Measurements from ENCODE around the gene CEP41.
A peak's percentile ranks its signal among the peaks of the same experiment; 100 is the strongest.

CEP41 gene, protein sequence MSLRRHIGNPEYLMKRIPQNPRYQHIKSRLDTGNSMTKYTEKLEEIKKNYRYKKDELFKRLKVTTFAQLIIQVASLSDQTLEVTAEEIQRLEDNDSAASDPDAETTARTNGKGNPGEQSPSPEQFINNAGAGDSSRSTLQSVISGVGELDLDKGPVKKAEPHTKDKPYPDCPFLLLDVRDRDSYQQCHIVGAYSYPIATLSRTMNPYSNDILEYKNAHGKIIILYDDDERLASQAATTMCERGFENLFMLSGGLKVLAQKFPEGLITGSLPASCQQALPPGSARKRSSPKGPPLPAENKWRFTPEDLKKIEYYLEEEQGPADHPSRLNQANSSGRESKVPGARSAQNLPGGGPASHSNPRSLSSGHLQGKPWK

DNA sequence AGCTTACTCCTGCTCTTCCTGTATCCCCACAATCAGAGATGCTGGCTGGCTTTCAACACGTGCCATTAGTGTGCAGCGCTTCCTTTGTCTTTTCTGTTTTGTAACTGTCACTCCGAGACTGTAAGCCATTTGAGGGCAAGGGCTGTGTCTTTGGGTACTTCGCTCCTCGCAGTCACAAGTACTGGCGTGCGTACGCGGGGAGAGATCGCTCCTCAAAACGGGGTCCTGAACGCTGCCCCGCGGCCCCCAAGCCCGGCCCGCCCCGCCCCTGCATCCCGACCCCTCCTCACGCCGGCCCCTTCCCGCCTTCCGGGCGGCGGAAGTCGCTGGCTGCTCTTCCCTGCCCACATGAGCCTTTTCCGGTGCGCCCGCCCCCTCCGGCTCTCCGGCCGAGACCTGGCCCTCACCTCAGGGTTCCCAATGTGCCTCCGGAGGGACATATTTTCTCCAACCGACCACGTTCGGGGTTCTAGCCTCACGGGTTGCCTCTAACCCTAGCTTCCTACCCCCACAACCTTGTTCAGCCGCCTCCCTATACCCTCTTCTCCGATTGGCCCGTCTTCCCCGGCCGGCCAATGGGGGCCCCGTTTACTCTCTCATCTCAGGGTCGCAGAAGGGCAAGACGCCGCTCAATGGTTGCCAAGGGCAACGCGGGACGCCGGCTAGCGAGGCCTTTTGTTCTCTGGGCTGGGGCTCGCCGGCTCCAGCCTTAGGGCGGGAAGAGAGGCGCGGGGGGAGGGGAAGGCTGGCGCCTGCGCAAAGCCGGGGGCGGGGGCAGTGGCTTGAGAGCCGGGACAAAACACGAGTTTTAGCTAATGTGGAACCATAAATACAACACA lies at the start of gene CEP41:
CEP41 (minus strand) TSS at position 490 of the 839 bp plus-strand sequence; CDS start at position 440, 50 bp downstream.
- peak; percentile 96 for DNase-seq (ENCODE audit: low read depth)

DNA sequence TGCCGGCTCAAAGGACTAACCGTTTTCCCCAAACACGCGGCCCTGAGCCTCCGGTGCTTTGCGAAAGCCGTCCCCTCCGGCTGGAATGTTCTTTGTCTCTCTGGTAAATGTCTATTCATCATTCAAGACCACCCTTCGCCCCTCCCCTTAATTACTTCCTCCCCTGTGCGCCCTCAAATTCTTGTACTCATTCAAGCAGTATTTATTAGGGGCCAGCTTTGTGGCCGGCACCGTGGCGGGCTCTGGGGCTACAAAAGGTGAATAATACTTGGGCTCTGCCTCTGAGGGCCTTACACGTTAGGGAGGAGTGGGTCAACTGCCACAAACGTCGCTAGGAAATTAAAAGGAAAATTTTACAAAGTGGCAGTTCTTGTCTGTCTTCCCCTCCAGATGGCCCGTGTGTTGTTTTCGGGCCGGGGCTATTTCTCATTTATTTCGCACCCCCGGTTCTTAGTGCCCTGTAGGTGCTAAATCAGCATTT lies 49.5 kb upstream of the CEP41 start:
- DNase-seq (ENCODE audit: low read depth): no peak

DNA sequence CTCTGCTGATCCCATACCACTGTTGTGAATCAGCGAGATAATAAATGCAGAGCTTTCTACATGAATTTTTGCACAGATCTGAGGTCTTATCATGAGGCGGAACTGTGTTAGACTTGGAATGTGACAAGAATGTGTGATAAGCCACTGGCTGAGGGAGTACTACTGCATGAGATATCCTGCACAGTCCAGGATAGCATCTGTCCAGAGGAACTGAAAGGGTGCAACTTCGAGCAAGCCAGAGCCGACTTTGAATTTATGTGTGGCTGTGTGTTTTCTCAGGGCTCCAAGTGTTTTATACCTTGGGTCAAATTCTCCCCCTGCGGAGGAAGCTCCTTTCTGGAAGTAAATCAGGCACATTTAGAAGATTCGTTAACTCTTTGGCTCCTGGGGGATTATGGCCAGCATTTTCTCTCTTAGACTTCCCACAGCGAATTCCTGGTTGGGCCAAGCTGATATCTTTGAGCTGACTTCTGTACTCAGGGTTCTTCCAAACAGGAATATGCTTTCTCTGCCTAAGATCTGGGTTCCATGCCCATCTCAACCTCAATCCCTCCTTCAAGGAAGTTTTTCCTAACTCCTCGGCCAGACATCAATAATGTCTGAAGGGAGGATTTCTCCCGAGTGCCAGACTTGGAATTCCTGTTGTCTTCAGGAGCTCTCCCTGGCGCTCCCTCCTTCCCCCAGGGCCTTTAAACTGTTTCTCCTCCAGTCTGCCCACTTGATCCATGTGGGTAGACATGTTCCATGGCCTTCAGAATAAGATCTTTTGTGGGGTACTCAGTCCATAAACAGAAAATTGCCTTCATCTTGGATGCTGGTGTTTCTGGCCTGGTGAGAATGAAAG lies 48.5 kb upstream of the CEP41 start:
- DNase-seq (ENCODE audit: low read depth): peak; percentile 100

DNA sequence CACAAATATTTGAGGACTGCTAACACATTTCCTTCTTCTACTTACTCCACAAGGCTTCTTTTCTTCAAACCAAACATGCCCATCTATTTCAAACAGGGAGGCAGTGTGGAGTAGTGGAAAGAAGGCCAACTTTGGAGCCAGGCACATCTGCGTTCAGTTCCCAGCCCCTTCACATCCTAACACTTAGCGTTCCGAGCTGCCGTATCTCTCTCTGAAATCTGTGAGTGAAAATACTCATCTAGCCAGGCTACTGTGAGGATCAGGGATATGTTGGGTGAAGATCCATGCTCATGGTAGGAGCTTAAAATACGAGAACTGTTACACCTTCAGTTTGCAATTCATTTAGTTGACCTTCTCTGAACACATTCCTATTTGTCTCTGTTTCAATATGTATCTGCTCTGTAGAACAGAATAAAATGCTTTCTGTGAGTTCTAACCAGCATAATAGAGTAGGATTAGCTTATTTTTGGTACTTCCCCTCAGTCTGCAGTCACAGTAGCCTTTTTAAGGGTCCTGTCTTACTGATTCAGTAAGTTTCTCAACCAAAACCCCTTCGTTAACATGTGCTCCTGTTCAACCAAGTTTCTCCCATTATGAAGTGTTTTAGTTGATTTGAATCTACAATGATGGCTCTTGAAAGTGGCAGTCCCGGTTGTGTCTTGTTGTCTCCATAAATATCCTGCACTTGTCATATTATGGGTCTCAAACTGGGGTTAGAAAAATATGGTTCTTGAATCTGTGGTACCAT lies 47.8 kb upstream of the CEP41 start:
- DNase-seq (ENCODE audit: low read depth): no peak

DNA sequence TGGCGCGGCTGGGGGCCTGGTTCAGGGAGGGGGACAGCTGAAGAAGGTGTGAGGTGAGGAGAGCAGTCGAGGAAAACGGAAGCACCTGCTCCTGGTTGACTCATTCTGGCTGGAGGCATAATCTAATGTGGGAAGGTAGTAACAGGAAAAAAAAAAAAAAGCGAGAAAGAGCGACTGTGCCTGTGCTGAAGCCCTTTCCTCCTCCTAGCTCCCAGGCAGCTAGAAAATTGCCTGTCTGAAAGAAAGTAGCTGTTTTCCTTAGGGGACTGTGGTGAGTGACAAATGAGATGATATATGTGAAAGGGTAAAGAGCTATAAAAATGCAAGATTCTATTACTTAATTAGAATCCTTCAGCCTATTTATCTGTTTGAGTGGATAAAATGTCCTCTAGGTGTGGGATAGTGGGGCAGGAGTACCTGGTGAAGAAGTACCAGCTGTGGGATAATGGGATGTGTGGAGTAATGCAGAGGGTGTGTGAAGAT lies 46.2 kb upstream of the CEP41 start:
- no peak for DNase-seq (ENCODE audit: low read depth)

DNA sequence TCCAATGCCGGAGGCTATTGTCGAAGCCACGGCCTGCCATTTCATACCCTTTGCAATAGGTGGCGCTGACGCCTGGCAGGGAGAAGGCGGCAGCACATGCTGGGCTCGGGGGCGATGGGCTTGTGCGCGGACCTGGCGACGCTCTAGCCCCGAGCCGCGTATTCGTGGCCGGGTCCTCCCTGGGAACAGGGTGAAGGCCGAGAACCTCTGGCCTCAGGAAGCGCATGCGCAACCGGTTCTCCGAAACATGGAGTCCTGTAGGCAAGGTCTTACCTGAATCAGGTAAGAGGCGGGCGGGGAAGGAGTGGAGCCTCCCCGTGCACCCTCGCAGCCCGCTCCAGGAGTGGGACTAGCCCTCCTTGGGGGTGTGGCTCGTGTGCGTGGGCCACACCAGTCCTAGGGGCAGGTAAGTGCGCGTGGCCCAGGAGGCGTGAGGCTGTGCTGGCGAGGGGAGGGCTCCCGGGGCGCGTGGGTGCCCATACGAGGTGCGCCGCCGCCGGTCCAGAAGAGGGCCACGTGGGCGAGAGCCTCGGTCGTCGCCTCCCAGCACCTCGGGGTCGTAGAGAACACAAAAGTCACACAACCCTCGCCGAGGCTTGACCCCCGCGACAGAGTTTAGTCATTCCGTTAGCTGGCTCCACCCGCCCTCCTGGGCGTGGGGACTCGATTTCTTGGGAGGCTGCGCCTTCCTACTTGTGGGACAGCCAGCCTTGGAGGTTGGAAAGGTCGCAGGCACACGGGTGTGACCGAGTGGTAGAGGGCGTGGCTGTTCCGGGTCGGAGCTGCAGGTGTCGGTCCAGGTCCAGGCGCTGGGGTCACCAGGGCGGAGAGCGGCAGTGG lies 45.5 kb upstream of the CEP41 start:
- DNase-seq (ENCODE audit: low read depth): peak; percentile 43

DNA sequence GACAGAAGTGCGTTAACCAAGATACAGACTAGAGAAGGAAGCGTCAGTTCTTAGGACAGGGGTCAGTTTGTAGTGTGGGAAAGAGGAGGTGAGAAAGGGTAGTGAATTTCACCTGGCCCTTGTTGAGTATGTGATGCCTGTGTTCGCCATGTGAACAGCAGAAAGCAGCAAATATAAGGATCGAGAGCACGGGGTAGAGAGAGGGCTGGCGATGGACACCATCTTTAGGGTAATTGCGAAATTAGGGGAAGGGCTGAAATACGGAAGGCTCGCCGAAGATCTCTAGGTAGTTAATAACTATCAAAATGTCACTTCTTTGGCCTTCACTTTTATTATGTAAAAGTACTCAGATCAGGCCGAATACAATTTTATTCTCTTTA lies 44.9 kb upstream of the CEP41 start:
- no peak for DNase-seq (ENCODE audit: low read depth)

DNA sequence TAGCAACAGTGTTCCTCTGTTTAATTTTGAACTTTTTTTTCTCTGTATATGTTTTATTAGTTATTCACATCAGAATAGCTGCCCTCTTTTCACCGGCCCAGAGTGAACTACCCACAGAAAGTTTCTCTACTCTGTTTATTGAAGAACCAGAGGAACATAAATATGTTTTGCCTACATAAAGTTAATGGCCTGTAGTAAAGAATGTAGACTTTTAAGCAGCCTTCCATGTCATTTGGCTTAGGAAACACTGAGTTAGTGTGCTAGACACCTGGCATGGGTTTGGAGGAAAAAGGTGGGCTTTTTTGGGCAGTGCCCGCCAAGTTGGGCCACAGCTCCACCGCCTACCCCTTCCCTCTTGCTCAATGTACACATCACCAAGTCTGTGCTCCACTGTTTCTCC lies 42.2 kb upstream of the CEP41 start:
- DNase-seq (ENCODE audit: low read depth): no peak

DNA sequence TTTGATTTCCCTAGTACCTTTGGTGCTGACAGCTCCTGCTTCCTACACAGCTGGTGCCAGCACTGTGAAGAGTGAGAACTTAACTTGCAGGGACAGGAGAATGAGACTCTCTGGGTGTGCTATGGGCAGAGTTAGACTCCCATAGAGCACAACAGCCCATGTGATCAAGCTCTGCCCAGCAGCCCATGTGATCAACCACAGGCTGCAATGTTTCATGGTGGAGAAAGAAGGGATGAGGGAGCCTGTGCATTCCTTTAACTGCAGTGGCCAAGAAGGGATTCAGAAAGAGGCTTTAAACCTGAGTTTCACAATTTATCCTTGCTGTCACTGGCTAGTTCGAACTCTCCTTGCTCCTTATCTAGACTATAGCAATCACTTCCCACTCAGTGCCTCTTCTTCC lies 41.1 kb upstream of the CEP41 start:
- peak; percentile 94 for DNase-seq (ENCODE audit: low read depth)

DNA sequence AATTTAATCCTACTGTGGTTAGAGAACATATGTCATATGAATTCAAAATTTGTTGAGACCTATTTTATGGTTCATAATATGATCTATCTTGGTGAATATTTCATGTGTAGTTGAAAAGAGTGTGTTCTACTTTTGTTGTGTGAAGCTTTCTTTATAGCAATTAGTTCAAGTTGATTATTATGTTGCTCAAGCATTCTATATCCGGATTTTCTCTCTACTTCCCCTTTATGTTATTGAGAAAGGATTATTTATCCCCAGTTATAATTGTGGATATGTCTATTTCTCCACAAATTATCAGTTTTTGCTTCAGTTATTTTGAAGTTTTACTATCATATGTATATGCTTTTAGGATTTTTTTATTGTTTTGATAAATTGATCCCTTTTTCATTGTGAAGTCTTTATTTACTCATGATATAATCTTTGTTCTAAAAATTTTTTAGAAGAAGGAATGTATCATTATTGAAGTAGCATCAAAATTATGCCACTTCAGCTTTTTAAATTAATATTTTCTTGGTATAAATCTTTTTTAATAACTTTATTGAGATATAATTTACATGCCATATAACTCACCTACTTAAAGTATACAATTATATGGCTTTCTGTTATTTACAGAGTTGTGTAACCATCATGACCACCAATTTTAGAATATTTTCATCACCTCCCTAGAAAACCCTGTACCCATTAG lies 39.0 kb upstream of the CEP41 start:
- DNase-seq (ENCODE audit: low read depth): no peak

DNA sequence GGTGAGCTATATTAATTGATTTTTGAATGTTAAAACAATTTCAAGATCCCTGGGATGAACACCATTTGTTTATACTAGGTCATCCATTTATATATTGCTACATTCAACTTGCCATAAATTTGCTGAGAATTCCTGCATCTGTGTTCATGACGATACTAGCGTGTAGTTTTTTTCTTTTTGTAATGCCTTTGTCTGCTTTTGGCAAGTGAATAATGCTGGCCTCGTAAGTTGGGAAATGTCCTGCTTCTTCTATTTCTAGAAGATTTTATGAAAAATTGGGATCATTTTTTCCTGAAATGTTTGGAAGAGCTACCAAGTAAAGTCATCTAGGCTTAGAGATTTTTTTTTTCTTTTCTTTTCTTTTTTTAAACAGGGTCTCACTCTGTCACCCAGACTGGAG lies 38.2 kb upstream of the CEP41 start:
- DNase-seq (ENCODE audit: low read depth): no peak

DNA sequence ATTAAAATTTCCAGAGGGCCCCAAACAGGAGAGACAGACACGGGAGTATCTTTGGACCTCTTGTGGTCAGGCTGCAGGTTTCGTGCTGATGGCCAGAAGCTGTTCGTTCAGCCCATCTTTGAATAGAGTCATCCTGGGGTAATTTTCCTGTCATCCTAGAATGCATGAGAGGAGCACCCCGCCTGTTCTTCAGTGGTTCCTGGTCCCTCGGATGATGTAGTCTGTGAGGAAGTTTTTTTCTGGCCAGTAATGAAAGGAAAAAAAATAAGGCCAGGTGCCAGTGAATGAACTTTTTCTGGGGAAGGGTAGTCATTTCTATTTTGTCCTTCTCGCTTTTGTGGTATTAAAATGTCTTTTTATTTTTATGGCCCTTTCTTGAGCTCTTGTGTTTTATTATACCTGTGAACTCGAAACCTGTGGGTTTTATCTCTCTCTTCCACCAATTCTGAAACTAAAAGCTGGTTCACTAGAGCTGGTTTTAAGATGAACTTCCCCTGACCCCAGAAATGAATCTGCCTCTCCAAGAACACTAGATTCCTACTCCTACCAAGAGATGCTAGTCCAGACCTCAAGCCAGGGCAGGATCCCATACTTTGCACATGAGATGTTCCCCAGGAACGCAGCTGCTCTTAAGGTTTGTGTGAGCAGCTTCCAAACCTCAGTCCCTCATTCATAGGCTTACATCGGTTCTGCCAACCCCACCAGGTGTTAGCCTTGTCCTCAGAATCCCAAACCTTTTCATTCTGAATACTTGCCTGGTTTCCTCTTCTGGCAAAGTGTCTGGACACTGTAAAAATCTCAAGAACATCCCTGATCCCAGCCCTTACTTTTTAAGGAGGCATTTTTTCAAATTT lies 35.7 kb upstream of the CEP41 start:
- peak; percentile 74 for DNase-seq (ENCODE audit: low read depth)

DNA sequence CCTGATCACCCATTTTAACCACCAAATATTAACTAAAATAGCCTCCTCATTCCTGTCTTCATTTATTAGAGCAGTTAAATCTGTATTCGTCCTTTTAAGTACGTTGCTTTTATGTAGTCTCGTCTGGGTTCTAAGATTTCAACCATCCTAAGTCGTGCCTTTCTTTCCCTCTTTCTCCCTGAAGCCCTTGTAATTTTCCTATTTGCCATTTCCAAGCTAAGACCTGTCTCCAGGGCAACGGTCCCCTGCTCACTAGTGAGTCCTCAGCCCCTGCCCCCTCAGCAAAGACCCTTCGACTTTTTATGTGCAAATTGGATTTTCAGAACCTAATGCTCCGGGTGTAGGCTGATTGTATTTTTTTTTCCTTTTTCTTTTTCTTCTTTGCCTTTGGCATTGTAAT lies 35.0 kb upstream of the CEP41 start:
- DNase-seq (ENCODE audit: low read depth): no peak

DNA sequence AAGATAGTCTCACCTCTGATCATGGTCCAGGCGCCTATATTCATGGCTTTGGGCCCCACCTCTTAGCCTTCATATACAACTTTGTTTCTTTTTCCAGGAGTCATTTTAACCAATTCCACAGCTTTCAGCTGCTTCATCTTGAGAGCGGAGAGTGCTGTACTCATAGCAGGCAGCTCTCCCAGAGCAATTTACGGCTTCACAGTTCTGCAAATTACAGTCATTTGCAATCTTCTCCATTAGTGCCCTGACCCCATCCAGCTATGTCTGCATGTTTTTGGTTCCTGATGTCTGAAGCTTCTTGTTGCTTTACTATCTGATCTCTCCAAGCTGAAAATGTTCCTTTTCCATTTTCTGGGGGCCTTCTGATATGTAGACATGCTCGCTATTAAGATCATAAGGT lies 33.1 kb upstream of the CEP41 start:
- DNase-seq (ENCODE audit: low read depth): no peak

DNA sequence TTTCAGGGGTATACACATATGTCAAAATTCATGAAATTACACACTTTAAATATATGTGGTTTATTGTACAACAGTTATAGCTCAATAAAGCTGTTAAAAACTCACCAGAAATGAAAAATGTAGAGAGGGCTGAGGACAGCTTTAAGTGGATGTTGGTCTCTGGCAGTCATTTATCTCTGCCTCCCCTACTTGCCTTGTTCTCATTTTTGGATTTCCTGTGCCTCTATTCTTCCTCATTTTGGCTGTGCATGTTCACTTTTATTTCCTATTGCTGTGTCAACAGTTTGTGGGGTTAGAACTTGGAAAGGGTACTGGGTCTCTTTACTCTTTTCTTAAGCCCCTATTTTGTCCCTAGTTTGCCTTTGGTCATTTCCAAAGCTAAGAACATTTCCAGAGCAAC lies 32.5 kb upstream of the CEP41 start:
- no peak for DNase-seq (ENCODE audit: low read depth)

DNA sequence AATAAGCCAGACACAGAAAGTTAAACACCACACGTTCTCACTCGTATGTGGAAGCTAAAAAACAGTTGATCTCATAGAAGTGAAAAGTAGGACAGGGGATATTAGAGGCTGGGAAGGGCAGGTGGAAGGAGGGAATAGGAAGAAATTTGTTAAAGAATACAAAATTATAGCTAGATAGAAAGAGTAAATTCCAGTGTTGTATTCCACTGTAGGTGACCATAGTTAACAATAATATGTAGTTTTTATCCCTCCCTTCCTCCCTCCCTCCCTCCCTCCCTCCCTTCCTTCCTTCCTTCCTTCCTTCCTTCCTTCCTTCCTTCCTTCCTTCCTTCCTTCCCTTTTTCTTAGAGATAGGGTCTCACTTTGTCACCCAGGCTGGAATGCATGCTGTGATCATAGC lies 31.2 kb upstream of the CEP41 start:
- no peak for DNase-seq (ENCODE audit: low read depth)

DNA sequence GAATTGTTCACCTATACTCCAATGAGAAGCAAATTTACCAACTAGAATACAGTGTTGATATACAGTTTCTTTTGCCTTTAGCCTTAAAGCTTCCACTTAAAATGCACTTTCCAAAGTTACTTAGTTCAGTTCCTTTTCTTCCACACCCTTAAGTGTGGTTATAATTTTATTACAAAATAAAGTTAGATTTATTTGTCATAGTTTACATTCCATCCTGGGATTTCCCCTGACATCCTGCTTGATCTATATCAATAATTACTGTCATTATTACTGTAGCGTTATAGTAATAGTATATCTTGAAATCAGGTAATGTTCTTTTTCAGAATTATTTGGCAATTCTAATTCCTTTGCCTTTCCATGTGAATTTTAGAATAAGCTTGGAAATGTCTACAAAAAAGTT lies 27.8 kb upstream of the CEP41 start:
- no peak for DNase-seq (ENCODE audit: low read depth)

DNA sequence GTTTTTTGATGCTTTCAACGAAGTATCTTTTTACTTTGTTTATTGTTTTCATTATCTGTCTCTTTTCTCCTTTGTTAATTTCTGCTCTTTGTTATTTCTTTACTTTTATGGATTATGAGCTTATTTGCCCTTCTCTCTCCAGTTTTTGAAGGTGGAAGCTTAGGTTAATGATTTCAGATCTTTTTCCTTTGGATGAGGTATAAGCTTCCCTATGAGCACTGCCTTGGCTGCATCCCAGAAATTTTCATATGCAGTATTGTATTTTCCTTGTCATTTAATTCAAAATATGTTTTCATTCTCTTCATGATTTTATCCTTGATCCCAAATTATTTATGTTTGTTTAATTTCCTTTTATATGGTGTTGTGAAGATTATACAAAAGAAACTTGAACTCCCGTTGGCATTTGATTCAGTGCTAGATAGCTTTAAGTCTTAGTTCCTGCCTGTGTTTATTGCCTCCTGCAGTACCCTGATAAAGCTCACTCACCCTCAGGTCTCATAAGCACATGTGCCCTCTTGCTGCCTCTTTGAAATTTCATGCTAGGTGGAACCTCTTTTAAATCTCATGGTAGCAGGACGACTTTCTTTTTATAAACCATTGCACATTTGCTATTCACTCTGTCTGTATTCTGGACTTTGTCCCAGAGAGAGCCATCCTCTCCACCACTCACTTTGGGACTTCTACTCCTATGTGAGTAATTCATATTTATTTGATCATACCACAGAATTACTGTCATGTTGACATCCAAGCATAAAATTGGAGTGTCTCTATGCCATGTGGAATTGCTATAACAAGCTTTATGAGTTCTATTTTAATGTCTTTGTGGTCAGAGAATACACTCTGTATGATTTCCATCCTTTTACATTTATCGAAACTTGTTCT lies 23.0 kb upstream of the CEP41 start:
- no peak for DNase-seq (ENCODE audit: low read depth)
